Measurements from ENCODE around the gene MEF2C. TPM values are rescaled to one million over a fixed set of nuclear protein-coding genes. Genes with fewer than 3 reads are reported as not detected.

Gene MEF2C
- total and polyA plus RNA-seq, 2 experiments from 2014 or later: 0.97 to 1.6 TPM

GRCh38 chr5:88813805-88814575, 69.0 kb downstream of the MEF2C start (continued):
- no peak for TF ChIP-seq REST (IDR thresholded peaks at IDR 0.05; ENCODE audit: unreplicated experiment)
- no peak for TF ChIP-seq EZH2 (IDR thresholded peaks at IDR 0.05; ENCODE audit: low read depth, unreplicated experiment)
- TF ChIP-seq EZH2phosphoT487 (IDR thresholded peaks at IDR 0.05; ENCODE audit: unreplicated experiment): no peak
- no peak for TF ChIP-seq CTCF (conservative IDR thresholded peaks at IDR 0.05; ENCODE audit: low read depth in 2 of 2)
- TF ChIP-seq NANOG (IDR thresholded peaks at IDR 0.05; ENCODE audit: borderline replicate concordance): no peak

- Histone ChIP-seq H3K4me1 (ENCODE audit: insufficient read depth) (peaks cover 27% of the 10 kb centered on the region), H4K20me1 (replicated peaks; ENCODE audit: insufficient read depth) (no peaks in the 10 kb centered on the region), H3K4me3 (no peak overlapping the region), H3K79me2 (replicated peaks; ENCODE audit: insufficient read depth) (no peaks in the 10 kb centered on the region), H3K9me2 (ENCODE audit: insufficient read depth) (no peaks in the 10 kb centered on the region), H3K27me3 (ENCODE audit: insufficient read depth) (no peaks in the 10 kb centered on the region), H3K27ac (ENCODE audit: low read depth) (no peak overlapping the region), H3K36me3 (ENCODE audit: insufficient read depth) (no peaks in the 10 kb centered on the region), H3K4me2 (no peak overlapping the region), H3F3A (replicated peaks; ENCODE audit: low read depth) (no peaks in the 10 kb centered on the region), H2AFZ (no peak overlapping the region)
- Mint-ChIP-seq H3K36me3 (ENCODE audit: low read depth) (no peaks in the 10 kb centered on the region), H3K9me3 (no peaks in the 10 kb centered on the region), H3K27ac (no peak overlapping the region), H3K27me3 (ENCODE audit: insufficient read depth, low read depth, poor library complexity) (no peaks in the 10 kb centered on the region), H3K4me3 (no peak overlapping the region), H3K4me1 (peaks cover 26% of the 10 kb centered on the region)
- no peak for ATAC-seq
- DNase-seq (ENCODE audit: low spot score): no peak
- TF ChIP-seq REST (IDR thresholded peaks at IDR 0.05; ENCODE audit: unreplicated experiment) (no peak), EZH2phosphoT487 (IDR thresholded peaks at IDR 0.05; ENCODE audit: unreplicated experiment) (no peak), POLR2AphosphoS5 (IDR thresholded peaks at IDR 0.05; ENCODE audit: low read depth) (no peak), ZNF462 (CRISPR knock-in tag; IDR thresholded peaks at IDR 0.05) (no peak), NANOG (IDR thresholded peaks at IDR 0.05; ENCODE audit: borderline replicate concordance) (no peak), ZNF331 (CRISPR knock-in tag; IDR thresholded peaks at IDR 0.05; ENCODE audit: low read depth) (no peak)
Measured at GRCh38 chr5:88813244-88813643, 69.7 kb downstream of the MEF2C start.
